ENCODE measurements around the gene STK33. TPM values are rescaled to one million over a fixed set of nuclear protein-coding genes. Genes with fewer than 3 reads are reported as not detected.

Gene STK33
- total and polyA plus RNA-seq, 2 of the 13 experiments (the other 11 are each of a cell fraction or from before 2014, with no cell fraction given): 2.7 to 12.6 TPM

DNA sequence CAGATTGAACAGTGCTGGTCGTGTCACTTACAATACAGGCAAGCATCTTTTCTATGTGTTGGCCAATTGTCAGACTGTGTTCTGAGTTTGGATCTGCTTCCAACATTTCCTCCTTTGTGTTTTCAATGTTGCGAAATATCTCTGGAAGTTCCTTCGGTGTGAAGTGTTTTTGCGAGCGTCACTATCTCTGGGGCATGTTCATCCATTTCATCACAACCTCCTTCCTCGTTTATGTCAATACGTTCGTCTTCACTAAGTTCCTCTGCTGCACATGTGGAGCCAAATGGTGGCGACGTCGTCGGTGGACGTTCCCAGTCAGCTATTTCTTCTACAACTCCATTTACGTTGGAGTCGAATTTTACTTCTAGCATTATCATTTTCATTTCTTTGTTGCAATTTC is 230.1 kb downstream of the STK33 start (continued):
- TF ChIP-seq, protein P1, sequence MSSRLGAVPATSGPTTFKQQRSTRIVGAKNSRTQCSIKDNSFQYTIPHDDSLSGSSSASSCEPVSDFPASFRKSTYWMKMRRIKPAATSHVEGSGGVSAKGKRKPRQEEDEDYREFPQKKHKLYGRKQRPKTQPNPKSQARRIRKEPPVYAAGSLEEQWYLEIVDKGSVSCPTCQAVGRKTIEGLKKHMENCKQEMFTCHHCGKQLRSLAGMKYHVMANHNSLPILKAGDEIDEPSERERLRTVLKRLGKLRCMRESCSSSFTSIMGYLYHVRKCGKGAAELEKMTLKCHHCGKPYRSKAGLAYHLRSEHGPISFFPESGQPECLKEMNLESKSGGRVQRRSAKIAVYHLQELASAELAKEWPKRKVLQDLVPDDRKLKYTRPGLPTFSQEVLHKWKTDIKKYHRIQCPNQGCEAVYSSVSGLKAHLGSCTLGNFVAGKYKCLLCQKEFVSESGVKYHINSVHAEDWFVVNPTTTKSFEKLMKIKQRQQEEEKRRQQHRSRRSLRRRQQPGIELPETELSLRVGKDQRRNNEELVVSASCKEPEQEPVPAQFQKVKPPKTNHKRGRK (CRISPR knock-in tag; IDR thresholded peaks at IDR 0.05): no peak
- no peak for TF ChIP-seq ZNF724P (CRISPR knock-in tag; IDR thresholded peaks at IDR 0.05; ENCODE audit: borderline replicate concordance)
- TF ChIP-seq, protein P2, sequence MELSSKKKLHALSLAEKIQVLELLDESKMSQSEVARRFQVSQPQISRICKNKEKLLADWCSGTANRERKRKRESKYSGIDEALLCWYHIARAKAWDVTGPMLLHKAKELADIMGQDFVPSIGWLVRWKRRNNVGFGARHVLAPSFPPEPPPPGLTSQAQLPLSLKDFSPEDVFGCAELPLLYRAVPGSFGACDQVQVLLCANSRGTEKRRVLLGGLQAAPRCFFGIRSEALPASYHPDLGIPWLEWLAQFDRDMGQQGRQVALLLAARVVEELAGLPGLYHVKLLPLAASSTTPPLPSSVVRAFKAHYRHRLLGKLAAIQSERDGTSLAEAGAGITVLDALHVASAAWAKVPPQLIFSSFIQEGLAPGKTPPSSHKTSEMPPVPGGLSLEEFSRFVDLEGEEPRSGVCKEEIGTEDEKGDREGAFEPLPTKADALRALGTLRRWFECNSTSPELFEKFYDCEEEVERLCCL (CRISPR knock-in tag; IDR thresholded peaks at IDR 0.05; ENCODE audit: borderline replicate concordance): no peak

- no peak for ATAC-seq
- no peaks in the 10 kb centered on the region for H3K4me1 ChIP-seq (ENCODE audit: insufficient read depth, low read length)
- in situ Hi-C loops (cut with HindIII; ENCODE audit: extremely low pct_ligation_motif_present, low pct_unique_long_range_greater_than_20kb): no loop called here
- TF ChIP-seq NBN (conservative IDR thresholded peaks at IDR 0.05) (no peak), GATAD2A (CRISPR knock-in tag; IDR thresholded peaks at IDR 0.05) (no peak), MIER3 (CRISPR knock-in tag; IDR thresholded peaks at IDR 0.05; ENCODE audit: borderline replicate concordance) (no peak), AFF4 (CRISPR knock-in tag; IDR thresholded peaks at IDR 0.05) (no peak), ETV6 (CRISPR knock-in tag; conservative IDR thresholded peaks at IDR 0.05) (no peak), MAF1 (CRISPR knock-in tag; IDR thresholded peaks at IDR 0.05; ENCODE audit: borderline replicate concordance) (no peak), JARID2 (CRISPR knock-in tag; IDR thresholded peaks at IDR 0.05; ENCODE audit: insufficient replicate concordance) (no peak), CSRNP1 (CRISPR knock-in tag; IDR thresholded peaks at IDR 0.05) (no peak), ZNF737 (CRISPR knock-in tag; IDR thresholded peaks at IDR 0.05; ENCODE audit: borderline replicate concordance) (no peak), ZEB1 (IDR thresholded peaks at IDR 0.05; ENCODE audit: insufficient replicate concordance, low read depth) (no peak), MAZ (IDR thresholded peaks at IDR 0.05; ENCODE audit: borderline replicate concordance, low read depth, low read length) (no peak), MAZ (CRISPR knock-in tag; IDR thresholded peaks at IDR 0.05; ENCODE audit: low read depth) (no peak), ZFAT (CRISPR knock-in tag; conservative IDR thresholded peaks at IDR 0.05) (no peak)
Measured at GRCh38 chr11:8362899-8363298, 231.1 kb downstream of the STK33 start.

More at GRCh38 chr11:8362899-8363298, 231.1 kb downstream of the STK33 start:
- FAIRE-seq: no peak
- Histone ChIP-seq H3K27me3 (ENCODE audit: control insufficient read depth in 1 of 2, insufficient read depth in 2 of 2, low read length in 2 of 2) (peaks cover 1 to 12% of the 10 kb centered on the region in 2 experiments; a peak in 2 of 5 replicates), H3K36me3 (replicated peaks in 1 of 2; ENCODE audit: control insufficient read depth in 1 of 2, insufficient read depth in 2 of 2, low read length in 2 of 2) (no peaks in the 10 kb centered on the region), H4K20me1 (ENCODE audit: insufficient read depth, low read length) (no peaks in the 10 kb centered on the region), H3K79me2 (ENCODE audit: insufficient read depth, low read length) (no peaks in the 10 kb centered on the region), H3K9ac (ENCODE audit: insufficient read depth, low read depth, low read length) (no peak overlapping the region), H2AFZ (ENCODE audit: low read length) (no peak overlapping the region), H3K9me3 (ENCODE audit: low read length) (no peaks in the 10 kb centered on the region), H3K4me2 (ENCODE audit: low read depth, low read length) (no peak overlapping the region), H3K27ac (ENCODE audit: extremely low read length, insufficient read depth, low read length) (no peak overlapping the region), H3K4me3 (replicated peaks in 1 of 3; ENCODE audit: insufficient read depth in 1 of 3, low read depth in 2 of 3, low read length in 3 of 3) (no peak overlapping the region)
- WGBS (ENCODE audit: low lambda C conversion rate): 52% methylated on average over 8 of the region's 8 CpGs
- CTCF ChIA-PET (ENCODE audit: low intra/inter-chr PET ratio, low total read pairs): no interaction called here
- POLR2A ChIA-PET: no interaction called here
- DNase-seq (ENCODE audit: low spot score): no peak
- intact Hi-C loops (cut with micrococcal nuclease; ENCODE audit: unreplicated experiment): no loop called here
- no TSS peak for BruUV-seq (replicated peaks)
